Measurements from ENCODE around the gene SUSD1. TPM values are rescaled to one million over a fixed set of nuclear protein-coding genes. Genes with fewer than 3 reads are reported as not detected.

The SUSD1 gene
- total RNA-seq, 1 donor from 2014 or later = 16.6 TPM

- FAIRE-seq = no peak
- no peaks in the 10 kb centered on the region for H3K9me3 ChIP-seq (ENCODE audit: insufficient read depth, low read depth, low read length)
- H3K79me2 ChIP-seq (ENCODE audit: insufficient read depth, low read length) = no peaks in the 10 kb centered on the region
- no peaks in the 10 kb centered on the region for H3K36me3 ChIP-seq (ENCODE audit: insufficient read depth, low read length)
- H3K9me3 Mint-ChIP-seq (ENCODE audit: unreplicated experiment) = no peaks in the 10 kb centered on the region
- no peak for TF ChIP-seq EZH2 (IDR thresholded peaks at IDR 0.05; ENCODE audit: insufficient read depth, low read length)
- no peak for TF ChIP-seq CTCF (IDR thresholded peaks at IDR 0.05; ENCODE audit: insufficient read depth, low read depth, low read length)
- peaks cover 6% of the 10 kb centered on the region for H3K4me1 ChIP-seq (ENCODE audit: insufficient read depth, low read length)
- H4K20me1 ChIP-seq (ENCODE audit: insufficient read depth, low read length) = no peaks in the 10 kb centered on the region
- no peaks in the 10 kb centered on the region for H3K27me3 Mint-ChIP-seq (ENCODE audit: low read depth, unreplicated experiment)
- H3K9ac ChIP-seq (ENCODE audit: low read length) = no peak overlapping the region
- no peaks in the 10 kb centered on the region for H3K36me3 Mint-ChIP-seq (ENCODE audit: low read depth, unreplicated experiment)
- DNase-seq (ENCODE audit: low read depth) = peak; percentile 73
- no peak overlapping the region for H3K4me3 ChIP-seq (ENCODE audit: insufficient read depth, low read depth, low read length)
- peak overlapping the region; percentile 17 for H3K27ac ChIP-seq (ENCODE audit: low read depth, low read length)
- H3K4me1 Mint-ChIP-seq (ENCODE audit: low read depth, unreplicated experiment) = peaks cover 22% of the 10 kb centered on the region
- peak overlapping the region; percentile 24 for H3K4me2 ChIP-seq (ENCODE audit: low read length)
- no peaks in the 10 kb centered on the region for H3K27me3 ChIP-seq (ENCODE audit: insufficient read depth, low read length)
- H3K4me3 Mint-ChIP-seq (ENCODE audit: unreplicated experiment) = no peak overlapping the region
- H2AFZ ChIP-seq (ENCODE audit: low read depth, low read length) = no peak overlapping the region
- peak overlapping the region; percentile 68 for H3K27ac Mint-ChIP-seq (ENCODE audit: unreplicated experiment)
These were observed 154.2 kb downstream of the SUSD1 start for GRCh38 chr9:112020680-112021596.

- H3K36me3 Mint-ChIP-seq (ENCODE audit: low read depth, unreplicated experiment) = no peaks in the 10 kb centered on the region
- Histone ChIP-seq H2AFZ (ENCODE audit: low read depth, low read length) (no peak overlapping the region), H3K4me2 (ENCODE audit: low read length) (no peak overlapping the region), H3K9ac (ENCODE audit: low read length) (no peak overlapping the region), H3K9me3 (ENCODE audit: insufficient read depth, low read depth, low read length) (no peaks in the 10 kb centered on the region), H3K4me1 (ENCODE audit: insufficient read depth, low read length) (peaks cover 12% of the 10 kb centered on the region), H3K79me2 (ENCODE audit: insufficient read depth, low read length) (no peaks in the 10 kb centered on the region), H4K20me1 (ENCODE audit: insufficient read depth, low read length) (no peaks in the 10 kb centered on the region), H3K36me3 (ENCODE audit: insufficient read depth, low read length) (no peaks in the 10 kb centered on the region), H3K27ac (ENCODE audit: low read depth, low read length) (no peak overlapping the region), H3K4me3 (ENCODE audit: insufficient read depth, low read depth, low read length) (no peak overlapping the region), H3K27me3 (ENCODE audit: insufficient read depth, low read length) (no peaks in the 10 kb centered on the region)
- H3K4me1 Mint-ChIP-seq (ENCODE audit: low read depth, unreplicated experiment) = peaks cover 23% of the 10 kb centered on the region
- H3K27ac Mint-ChIP-seq (ENCODE audit: unreplicated experiment) = no peak overlapping the region
- H3K27me3 Mint-ChIP-seq (ENCODE audit: low read depth, unreplicated experiment) = no peaks in the 10 kb centered on the region
- no peak overlapping the region for H3K4me3 Mint-ChIP-seq (ENCODE audit: unreplicated experiment)
- FAIRE-seq (no peak), DNase-seq (ENCODE audit: low read depth) (no peak)
- TF ChIP-seq EZH2 (IDR thresholded peaks at IDR 0.05; ENCODE audit: insufficient read depth, low read length) = no peak
- no peak for TF ChIP-seq CTCF (IDR thresholded peaks at IDR 0.05; ENCODE audit: insufficient read depth, low read depth, low read length)
- H3K9me3 Mint-ChIP-seq (ENCODE audit: unreplicated experiment) = no peaks in the 10 kb centered on the region
These were observed 157.2 kb downstream of the SUSD1 start for GRCh38 chr9:112017878-112018277.

GRCh38 chr9:112015736-112016135 is 159.4 kb downstream of the SUSD1 start:
- H3K4me3 Mint-ChIP-seq (ENCODE audit: unreplicated experiment) = no peak overlapping the region
- no peak overlapping the region for H3K4me2 ChIP-seq (ENCODE audit: low read length)
- TF ChIP-seq EZH2 (IDR thresholded peaks at IDR 0.05; ENCODE audit: insufficient read depth, low read length) (no peak), CTCF (IDR thresholded peaks at IDR 0.05; ENCODE audit: insufficient read depth, low read depth, low read length) (no peak)
- H3K36me3 Mint-ChIP-seq (ENCODE audit: low read depth, unreplicated experiment) = no peaks in the 10 kb centered on the region
- no peaks in the 10 kb centered on the region for H3K36me3 ChIP-seq (ENCODE audit: insufficient read depth, low read length)
- H3K27me3 ChIP-seq (ENCODE audit: insufficient read depth, low read length) = no peaks in the 10 kb centered on the region
- no peak overlapping the region for H3K4me3 ChIP-seq (ENCODE audit: insufficient read depth, low read depth, low read length)
- H3K4me1 ChIP-seq (ENCODE audit: insufficient read depth, low read length) = peaks cover 22% of the 10 kb centered on the region
- no peaks in the 10 kb centered on the region for H4K20me1 ChIP-seq (ENCODE audit: insufficient read depth, low read length)
- no peak for FAIRE-seq
- peaks cover 21% of the 10 kb centered on the region for H3K4me1 Mint-ChIP-seq (ENCODE audit: low read depth, unreplicated experiment)
- no peak overlapping the region for H3K27ac ChIP-seq (ENCODE audit: low read depth, low read length)
- H2AFZ ChIP-seq (ENCODE audit: low read depth, low read length) = no peak overlapping the region
- H3K27me3 Mint-ChIP-seq (ENCODE audit: low read depth, unreplicated experiment) = no peaks in the 10 kb centered on the region
- H3K79me2 ChIP-seq (ENCODE audit: insufficient read depth, low read length) = no peaks in the 10 kb centered on the region
- H3K9ac ChIP-seq (ENCODE audit: low read length) = no peak overlapping the region
- no peaks in the 10 kb centered on the region for H3K9me3 ChIP-seq (ENCODE audit: insufficient read depth, low read depth, low read length)
- no peak for DNase-seq (ENCODE audit: low read depth)
- no peaks in the 10 kb centered on the region for H3K9me3 Mint-ChIP-seq (ENCODE audit: unreplicated experiment)
- H3K27ac Mint-ChIP-seq (ENCODE audit: unreplicated experiment) = no peak overlapping the region
